Measurements from ENCODE around the gene TMEM91.
"Not testable (repeated sequence)": the region's sequence is repeated elsewhere in the genome, so short reads cannot be mapped to it uniquely, and the experiment has no call there.

TMEM91 gene

GRCh38 chr19:41376241-41376997 is at the start of gene TMEM91:
Gene TMEM91, plus strand, starts transcription at chr19:41376533. Its CDS starts 1,777 bp downstream, at chr19:41378310.
- peak; percentile 20 for DNase-seq

GRCh38 chr19:41327076-41327575 is 49.2 kb upstream of the TMEM91 start:
- no peak for DNase-seq

GRCh38 chr19:41327576-41328156 is 48.7 kb upstream of the TMEM91 start:
- DNase-seq, result no peak

GRCh38 chr19:41328157-41328841 is 48.0 kb upstream of the TMEM91 start:
- DNase-seq, result no peak

- DNase-seq, result no peak
Observed at GRCh38 chr19:41328842-41329225, 47.5 kb upstream of the TMEM91 start.

GRCh38 chr19:41330481-41330880 is 45.9 kb upstream of the TMEM91 start:
- no peak for DNase-seq

- no peak for DNase-seq
Observed at GRCh38 chr19:41330946-41331678, 45.2 kb upstream of the TMEM91 start.

- no peak for DNase-seq
Observed at GRCh38 chr19:41332000-41332399, 44.3 kb upstream of the TMEM91 start.

GRCh38 chr19:41332468-41332867 is 43.9 kb upstream of the TMEM91 start:
- DNase-seq, result no peak

- DNase-seq, result no peak
Observed at GRCh38 chr19:41334793-41335192, 41.5 kb upstream of the TMEM91 start.

GRCh38 chr19:41335467-41335866 is 40.9 kb upstream of the TMEM91 start:
- DNase-seq, result no peak

GRCh38 chr19:41339936-41340335 is 36.4 kb upstream of the TMEM91 start:
- no peak for DNase-seq

GRCh38 chr19:41341669-41342490 is 34.5 kb upstream of the TMEM91 start:
- no peak for DNase-seq

GRCh38 chr19:41344162-41344561 is 32.2 kb upstream of the TMEM91 start:
- DNase-seq, result no peak

- DNase-seq, result not testable (repeated sequence)
Observed at GRCh38 chr19:41346916-41347315, 29.4 kb upstream of the TMEM91 start.

- no peak for DNase-seq
Observed at GRCh38 chr19:41350735-41351338, 25.5 kb upstream of the TMEM91 start.

GRCh38 chr19:41351339-41352245 is 24.7 kb upstream of the TMEM91 start:
- DNase-seq, result no peak

GRCh38 chr19:41352279-41352608 is 24.1 kb upstream of the TMEM91 start:
- no peak for DNase-seq

GRCh38 chr19:41352609-41353465 is 23.5 kb upstream of the TMEM91 start:
- DNase-seq, result no peak
